ENCODE data around the gene CHN2.

Gene CHN2

DNA sequence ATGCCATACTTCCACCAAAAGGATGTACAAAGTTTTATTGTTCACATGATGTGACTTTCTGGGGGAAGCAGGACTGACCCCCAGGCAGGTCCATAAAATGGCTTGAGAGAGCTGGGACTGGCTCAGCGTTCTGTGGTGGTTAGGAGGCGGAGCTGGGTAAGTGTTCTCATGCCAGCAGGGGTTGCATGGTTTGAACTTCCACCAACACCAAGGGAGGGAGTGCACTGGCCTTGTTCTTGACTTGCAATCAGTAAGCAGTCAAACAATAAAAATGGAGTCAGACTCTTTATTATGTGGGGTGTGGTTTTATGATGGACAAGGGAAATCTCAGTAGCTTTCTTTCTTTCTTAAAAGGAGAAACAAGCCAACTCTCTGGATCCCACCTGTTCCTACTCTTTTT, 273.6 kb downstream of the CHN2 start:
- H3K4me3 ChIP-seq (ENCODE audit: low read length) = no peak overlapping the region
- TF ChIP-seq, protein P1, sequence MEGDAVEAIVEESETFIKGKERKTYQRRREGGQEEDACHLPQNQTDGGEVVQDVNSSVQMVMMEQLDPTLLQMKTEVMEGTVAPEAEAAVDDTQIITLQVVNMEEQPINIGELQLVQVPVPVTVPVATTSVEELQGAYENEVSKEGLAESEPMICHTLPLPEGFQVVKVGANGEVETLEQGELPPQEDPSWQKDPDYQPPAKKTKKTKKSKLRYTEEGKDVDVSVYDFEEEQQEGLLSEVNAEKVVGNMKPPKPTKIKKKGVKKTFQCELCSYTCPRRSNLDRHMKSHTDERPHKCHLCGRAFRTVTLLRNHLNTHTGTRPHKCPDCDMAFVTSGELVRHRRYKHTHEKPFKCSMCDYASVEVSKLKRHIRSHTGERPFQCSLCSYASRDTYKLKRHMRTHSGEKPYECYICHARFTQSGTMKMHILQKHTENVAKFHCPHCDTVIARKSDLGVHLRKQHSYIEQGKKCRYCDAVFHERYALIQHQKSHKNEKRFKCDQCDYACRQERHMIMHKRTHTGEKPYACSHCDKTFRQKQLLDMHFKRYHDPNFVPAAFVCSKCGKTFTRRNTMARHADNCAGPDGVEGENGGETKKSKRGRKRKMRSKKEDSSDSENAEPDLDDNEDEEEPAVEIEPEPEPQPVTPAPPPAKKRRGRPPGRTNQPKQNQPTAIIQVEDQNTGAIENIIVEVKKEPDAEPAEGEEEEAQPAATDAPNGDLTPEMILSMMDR (conservative IDR thresholded peaks at IDR 0.05; ENCODE audit: low read depth, low read length) = no peak
- DNase-seq (ENCODE audit: low read depth) = no peak

DNA sequence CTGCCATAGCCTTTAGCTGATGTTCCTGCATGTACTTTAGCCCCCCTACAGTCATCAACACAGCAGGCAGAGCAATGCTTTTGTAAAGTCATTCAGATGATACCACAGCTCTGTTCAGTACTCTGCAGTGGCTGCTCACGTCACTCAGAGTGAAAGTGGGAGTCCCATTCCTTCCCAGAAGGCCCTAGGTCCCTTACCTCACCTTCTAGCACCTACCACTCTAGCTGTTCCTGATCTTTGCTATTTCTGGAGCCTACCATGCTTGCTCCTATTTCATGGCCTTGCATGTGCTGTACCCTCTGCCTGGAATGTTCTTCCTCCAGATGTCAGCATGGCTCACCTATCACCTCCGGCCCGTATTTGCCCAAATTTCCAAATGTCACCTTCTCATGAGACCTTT, 274.7 kb downstream of the CHN2 start:
- no peak overlapping the region for H3K4me3 ChIP-seq (ENCODE audit: low read length)
- TF ChIP-seq, protein P1 (conservative IDR thresholded peaks at IDR 0.05; ENCODE audit: low read depth, low read length) = no peak
- no peak for DNase-seq (ENCODE audit: low read depth)

DNA sequence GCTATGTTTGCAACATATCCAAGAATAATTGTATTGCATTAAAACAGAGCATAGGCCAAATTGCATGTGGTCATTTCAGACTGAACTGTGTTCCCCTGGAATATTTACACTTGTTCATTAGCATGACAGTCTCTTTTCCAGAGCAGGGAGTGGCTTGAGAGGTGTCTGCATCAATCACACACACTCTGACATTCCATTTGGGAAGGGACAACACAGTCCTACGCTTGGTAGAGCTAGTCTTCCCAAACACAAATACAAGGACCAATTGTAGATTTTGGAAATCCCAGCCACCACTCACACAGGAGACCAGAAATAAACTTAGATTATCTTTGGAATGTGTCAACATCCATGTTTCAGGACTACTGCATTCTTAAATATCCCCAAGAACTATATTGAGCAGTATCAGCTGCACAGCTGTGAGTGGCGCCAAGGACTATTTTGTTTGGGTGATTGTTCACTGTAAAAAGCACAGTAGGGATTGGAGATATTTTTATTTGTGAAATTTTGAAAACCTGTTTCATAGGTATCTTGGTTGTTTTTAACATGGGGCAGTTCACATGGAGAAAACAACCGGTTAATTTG, 275.5 kb downstream of the CHN2 start:
- TF ChIP-seq, protein P1 (conservative IDR thresholded peaks at IDR 0.05; ENCODE audit: low read depth, low read length) = no peak
- H3K4me3 ChIP-seq (ENCODE audit: low read length) = no peak overlapping the region
- DNase-seq (ENCODE audit: low read depth) = no peak

DNA sequence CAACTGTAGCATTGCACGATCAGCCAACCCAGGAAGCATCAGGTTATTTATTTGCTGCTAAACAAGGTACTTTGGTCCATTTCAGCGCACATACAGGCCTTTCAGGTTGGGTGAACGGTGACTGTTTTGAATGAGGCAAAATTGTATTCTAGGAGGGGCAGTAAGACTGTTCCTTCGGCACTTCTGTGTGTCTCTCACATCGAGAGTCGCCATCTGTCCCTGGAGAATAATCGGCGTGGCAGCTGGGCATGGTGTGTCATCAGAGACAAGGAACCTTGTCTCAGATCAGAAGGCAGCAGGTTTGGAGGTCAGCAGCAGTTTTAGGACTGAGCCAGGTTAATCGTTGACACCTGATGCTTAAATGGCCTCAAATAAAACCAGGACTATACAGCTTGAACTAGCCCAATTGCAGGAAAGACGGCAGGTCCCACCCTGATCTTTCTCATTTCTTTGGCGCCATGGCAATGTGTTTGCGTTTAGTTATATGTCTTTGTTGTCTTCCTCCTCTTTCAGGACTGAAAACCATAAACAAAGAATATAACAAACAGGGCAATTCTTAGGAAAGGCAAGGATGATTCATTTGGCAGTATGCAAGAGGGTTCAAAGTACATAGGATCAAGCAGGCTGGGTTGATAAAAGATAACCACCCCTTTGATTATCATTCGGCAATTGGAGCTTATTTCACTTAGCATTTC, 277.0 kb downstream of the CHN2 start:
- no peak overlapping the region for H3K4me3 ChIP-seq (ENCODE audit: low read length)
- TF ChIP-seq, protein P1 (conservative IDR thresholded peaks at IDR 0.05; ENCODE audit: low read depth, low read length) = no peak
- no peak for DNase-seq (ENCODE audit: low read depth)

DNA sequence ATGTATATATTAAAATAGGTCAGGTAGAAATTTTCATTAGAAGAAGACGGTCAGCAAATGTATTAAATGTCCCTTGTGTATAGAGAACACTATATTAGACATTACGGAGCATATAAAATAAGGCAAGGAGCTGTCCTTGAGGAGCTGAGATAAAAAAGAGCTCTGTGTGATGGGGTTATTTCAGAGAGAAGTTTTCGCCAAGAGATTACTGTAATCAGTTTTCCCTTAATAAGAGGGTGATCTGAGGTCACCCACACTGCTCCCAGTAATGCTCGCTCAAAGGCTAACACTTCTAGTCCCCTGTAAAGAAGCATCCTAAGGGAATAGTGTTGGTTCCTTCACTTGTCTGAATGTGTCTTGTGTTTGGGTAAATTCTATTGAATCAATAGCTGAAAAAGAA, 282.3 kb downstream of the CHN2 start:
- TF ChIP-seq, protein P1 (conservative IDR thresholded peaks at IDR 0.05; ENCODE audit: low read depth, low read length) = no peak

DNA sequence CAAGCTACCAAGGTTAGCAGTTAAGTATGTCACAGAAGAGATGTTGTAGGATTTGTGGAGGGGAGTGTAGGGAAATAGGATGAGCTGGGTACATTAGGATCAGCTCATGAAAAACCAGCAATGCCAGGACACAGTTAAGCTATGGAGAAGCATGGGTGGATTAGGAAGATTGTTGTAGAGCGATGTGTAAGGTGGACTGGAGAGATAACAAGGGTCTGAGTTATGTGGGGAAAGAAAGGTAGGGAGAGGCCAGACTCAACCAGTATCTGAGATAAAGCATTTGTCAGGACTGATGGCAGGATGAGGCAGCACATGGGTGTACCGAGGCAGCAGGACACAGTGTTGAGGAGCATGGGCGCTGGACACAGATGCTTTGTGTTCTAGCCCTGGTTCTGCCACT, 283.7 kb downstream of the CHN2 start:
- TF ChIP-seq, protein P1 (conservative IDR thresholded peaks at IDR 0.05; ENCODE audit: low read depth, low read length) = no peak
- H3K4me3 ChIP-seq (ENCODE audit: low read length) = no peak overlapping the region

More for the DNA sequence above, 282.3 kb downstream of the CHN2 start:
- no peak for DNase-seq (ENCODE audit: low read depth)
- no peak overlapping the region for H3K4me3 ChIP-seq (ENCODE audit: low read length)

DNA sequence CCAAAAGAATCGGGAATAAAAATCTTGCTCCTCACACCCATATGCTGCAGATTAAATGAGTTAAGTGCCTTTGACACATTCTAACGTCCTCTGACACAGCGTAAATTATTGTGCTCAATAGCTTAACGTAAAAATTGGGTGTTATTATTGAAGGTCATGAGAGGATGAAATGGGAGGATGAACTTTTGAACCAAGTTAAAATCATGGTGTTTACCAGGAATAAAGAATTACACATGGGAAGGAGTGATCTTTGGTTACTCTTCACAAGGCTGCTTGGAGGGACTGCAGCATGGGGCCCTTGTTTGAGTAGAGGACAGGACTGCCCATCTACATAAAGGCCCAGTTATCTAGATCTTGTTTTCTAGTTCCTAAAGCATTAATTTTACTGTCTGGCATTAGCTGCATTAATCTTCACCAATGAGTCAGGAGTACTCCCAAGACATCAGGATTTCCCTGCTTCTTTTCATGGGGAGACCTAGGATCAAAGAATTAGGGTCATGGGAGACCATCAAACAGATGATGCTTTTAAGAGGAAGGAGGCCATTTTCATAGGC, 284.2 kb downstream of the CHN2 start:
- TF ChIP-seq, protein P1 (conservative IDR thresholded peaks at IDR 0.05; ENCODE audit: low read depth, low read length) = no peak
- DNase-seq (ENCODE audit: low read depth) = no peak
- no peak overlapping the region for H3K4me3 ChIP-seq (ENCODE audit: low read length)

More for the DNA sequence above, 283.7 kb downstream of the CHN2 start:
- no peak for DNase-seq (ENCODE audit: low read depth)
